ENCODE results near the gene PCIF1. TPM values are rescaled to one million over a fixed set of nuclear protein-coding genes. Genes with fewer than 3 reads are reported as not detected.

Gene PCIF1
- total and polyA plus RNA-seq, 7 donors, result 24.7 to 46.7 (median 29.7) TPM

DNA sequence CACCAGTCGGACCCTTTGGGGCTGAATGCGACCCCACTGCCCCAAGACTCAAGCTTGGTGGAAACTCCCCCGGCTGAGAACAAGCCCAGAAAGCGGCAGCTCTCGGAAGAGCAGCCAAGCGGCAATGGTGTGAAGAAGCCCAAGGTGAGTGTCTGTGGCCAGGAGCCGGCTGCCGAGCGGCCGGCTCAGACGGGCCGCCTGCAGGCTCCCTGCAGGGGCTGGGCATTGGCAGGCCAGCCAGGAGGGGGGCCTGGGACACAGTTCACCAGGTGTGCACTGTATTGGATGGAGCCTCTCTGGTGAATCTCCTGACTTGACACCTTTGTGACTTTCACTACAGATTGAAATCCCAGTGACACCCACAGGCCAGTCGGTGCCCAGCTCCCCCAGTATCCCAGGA lies 6.0 kb downstream of the PCIF1 start:
- peaks cover 17 to 83% of the 10 kb centered on the region in 2 donors for H3K36me3 ChIP-seq (ENCODE audit: insufficient read depth in 1 of 2, low read depth in 1 of 2)
- no peak overlapping the region for H3K4me3 ChIP-seq
- peaks cover 31% of the 10 kb centered on the region for H3K4me1 ChIP-seq
- DNase-seq (no peak), ATAC-seq (no peak)
- 89 to 95% (median 90%) methylated on average over 13 of the region's 13 CpGs for WGBS, 3 donors
- intact Hi-C loops (cut with DNase I), result no loop called here
- H3K27me3 ChIP-seq (ENCODE audit: insufficient read depth in 3 of 3, low read length in 2 of 3), result no peaks in the 10 kb centered on the region
- TF ChIP-seq, protein P1, sequence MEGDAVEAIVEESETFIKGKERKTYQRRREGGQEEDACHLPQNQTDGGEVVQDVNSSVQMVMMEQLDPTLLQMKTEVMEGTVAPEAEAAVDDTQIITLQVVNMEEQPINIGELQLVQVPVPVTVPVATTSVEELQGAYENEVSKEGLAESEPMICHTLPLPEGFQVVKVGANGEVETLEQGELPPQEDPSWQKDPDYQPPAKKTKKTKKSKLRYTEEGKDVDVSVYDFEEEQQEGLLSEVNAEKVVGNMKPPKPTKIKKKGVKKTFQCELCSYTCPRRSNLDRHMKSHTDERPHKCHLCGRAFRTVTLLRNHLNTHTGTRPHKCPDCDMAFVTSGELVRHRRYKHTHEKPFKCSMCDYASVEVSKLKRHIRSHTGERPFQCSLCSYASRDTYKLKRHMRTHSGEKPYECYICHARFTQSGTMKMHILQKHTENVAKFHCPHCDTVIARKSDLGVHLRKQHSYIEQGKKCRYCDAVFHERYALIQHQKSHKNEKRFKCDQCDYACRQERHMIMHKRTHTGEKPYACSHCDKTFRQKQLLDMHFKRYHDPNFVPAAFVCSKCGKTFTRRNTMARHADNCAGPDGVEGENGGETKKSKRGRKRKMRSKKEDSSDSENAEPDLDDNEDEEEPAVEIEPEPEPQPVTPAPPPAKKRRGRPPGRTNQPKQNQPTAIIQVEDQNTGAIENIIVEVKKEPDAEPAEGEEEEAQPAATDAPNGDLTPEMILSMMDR (IDR thresholded peaks at IDR 0.05), result no peak
- H3K9me3 ChIP-seq, result no peaks in the 10 kb centered on the region
- no peak overlapping the region for H3K27ac ChIP-seq

DNA sequence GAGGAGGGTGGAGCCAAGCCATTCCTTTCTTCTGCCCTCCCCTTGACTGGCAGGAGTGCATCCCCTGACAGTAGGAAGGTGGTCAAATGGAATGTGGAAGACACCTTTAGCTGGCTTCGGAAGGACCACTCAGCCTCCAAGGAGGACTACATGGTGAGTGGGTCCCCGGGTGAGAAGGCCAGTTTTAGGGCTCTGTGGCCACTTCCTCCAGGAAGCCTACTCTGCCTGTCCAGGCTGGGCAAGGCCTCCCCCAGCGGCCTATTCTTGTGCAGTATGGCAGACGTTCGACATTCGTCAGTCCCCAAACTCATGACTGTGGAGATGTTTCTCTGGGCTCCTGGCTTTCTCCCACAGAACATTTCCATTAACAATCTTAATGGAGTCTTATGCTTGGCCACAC lies 9.1 kb downstream of the PCIF1 start:
- H3K27me3 ChIP-seq (ENCODE audit: insufficient read depth in 3 of 3, low read length in 2 of 3), result no peaks in the 10 kb centered on the region
- H3K4me3 ChIP-seq, result no peak overlapping the region
- no peak for DNase-seq
- ATAC-seq, result no peak
- peaks cover 15 to 100% of the 10 kb centered on the region in 2 donors for H3K36me3 ChIP-seq (ENCODE audit: insufficient read depth in 1 of 2, low read depth in 1 of 2)
- TF ChIP-seq, protein P1 (IDR thresholded peaks at IDR 0.05), result no peak
- peak overlapping the region; percentile 77 for H3K27ac ChIP-seq
- H3K9me3 ChIP-seq, result no peaks in the 10 kb centered on the region
- 81 to 89% (median 83%) methylated on average over 6 of the region's 6 CpGs for WGBS, 3 donors
- peaks cover 27% of the 10 kb centered on the region for H3K4me1 ChIP-seq
- intact Hi-C loops (cut with DNase I), result no loop called here

DNA sequence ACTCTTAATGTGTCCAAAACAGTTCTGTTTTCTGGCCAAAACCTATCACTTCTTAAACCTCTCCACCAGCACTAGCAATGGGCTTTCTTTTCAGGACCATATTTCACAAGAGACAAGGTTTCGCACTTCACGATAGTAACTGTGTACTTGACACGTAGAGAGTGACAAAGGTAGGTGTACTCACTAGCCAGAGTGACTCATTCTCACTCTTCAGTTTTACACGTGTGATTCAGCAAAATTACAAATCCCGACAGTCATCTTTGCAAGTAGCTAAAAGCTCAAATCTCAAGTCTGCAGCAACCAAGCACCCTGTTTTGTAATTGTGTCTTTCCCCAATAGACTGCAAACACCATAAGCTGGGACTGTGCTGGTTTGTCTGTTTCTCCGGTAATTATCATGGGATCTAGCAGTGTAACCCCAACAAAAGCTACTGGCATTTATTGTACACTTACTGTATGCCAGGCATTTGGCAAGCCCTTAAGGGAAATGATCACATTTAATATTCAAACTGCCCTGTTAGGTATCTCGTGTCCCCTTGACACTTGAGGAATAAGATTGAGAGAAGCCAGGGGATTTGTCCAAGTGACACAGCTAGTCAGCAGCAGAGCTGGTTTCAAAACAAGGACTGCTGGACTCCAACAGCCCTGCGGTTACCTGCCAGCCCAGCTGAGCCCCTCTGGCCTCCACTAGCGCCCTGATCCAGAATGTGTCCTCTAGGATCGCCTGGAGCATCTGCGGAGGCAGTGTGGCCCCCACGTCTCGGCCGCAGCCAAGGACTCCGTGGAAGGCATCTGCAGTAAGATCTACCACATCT lies 9.9 kb downstream of the PCIF1 start:
- intact Hi-C loops (cut with DNase I), result no loop called here
- WGBS, 3 donors, result 66 to 88% (median 67%) methylated on average over 15 of the region's 15 CpGs

DNA sequence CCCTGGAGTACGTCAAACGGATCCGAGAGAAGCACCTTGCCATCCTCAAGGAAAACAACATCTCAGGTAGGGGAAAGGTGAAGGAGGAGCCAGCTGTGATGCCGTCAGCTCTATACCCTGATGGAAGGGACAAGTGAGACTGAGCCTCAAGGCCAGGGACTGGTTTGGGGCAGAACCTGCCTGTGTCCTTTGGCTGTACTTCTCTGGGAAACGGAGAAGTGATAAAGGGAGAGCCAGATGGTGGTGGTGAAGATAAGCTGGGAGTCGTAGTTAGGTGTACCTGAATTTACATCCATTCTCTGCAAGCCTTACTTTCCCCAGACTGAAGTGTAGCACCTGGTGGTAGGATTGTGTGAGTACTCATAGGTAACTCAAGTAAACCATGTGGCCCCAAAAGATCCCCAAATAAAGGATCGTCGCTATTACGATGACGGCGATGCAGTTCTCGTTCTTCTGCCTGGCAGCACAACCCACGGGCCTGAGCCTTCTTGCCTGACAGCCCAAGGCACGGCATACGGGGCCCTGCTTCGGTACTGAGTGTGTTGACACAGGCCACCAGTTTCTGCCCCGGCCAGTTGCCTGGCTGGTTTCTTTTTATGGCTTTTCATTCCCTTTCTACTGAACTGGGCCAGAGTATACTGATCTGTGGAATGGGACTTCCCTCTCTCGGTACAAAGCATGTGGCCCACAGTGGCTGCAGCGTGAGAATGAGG lies 10.6 kb downstream of the PCIF1 start:
- Histone ChIP-seq H3K27me3 (ENCODE audit: insufficient read depth in 3 of 3, low read length in 2 of 3) (no peaks in the 10 kb centered on the region), H3K36me3 (ENCODE audit: insufficient read depth in 1 of 2, low read depth in 1 of 2) (peaks cover 13 to 100% of the 10 kb centered on the region in 2 donors), H3K4me1 (peaks cover 27% of the 10 kb centered on the region), H3K9me3 (no peaks in the 10 kb centered on the region), H3K27ac (peak overlapping the region; percentile 77), H3K4me3 (peak overlapping the region; percentile 1)
- intact Hi-C loops (cut with DNase I), result loop anchor here in 1 of 2 donors (5.0 kb wide), 1 partner anchor 123 kb away; no protein-coding TSS in a partner anchor
- 84 to 89% (median 84%) methylated on average over 19 of the region's 19 CpGs for WGBS, 3 donors
- TF ChIP-seq, protein P1 (IDR thresholded peaks at IDR 0.05), result no peak
- no peak for ATAC-seq
- no peak for DNase-seq

More for the DNA sequence above, 9.9 kb downstream of the PCIF1 start:
- H3K9me3 ChIP-seq, result no peaks in the 10 kb centered on the region
- DNase-seq (no peak), ATAC-seq (peak in 3 of 4 donors; percentile 54 to 70 (median 64))
- peak overlapping the region; percentile 1 for H3K4me3 ChIP-seq
- H3K4me1 ChIP-seq, result peaks cover 27% of the 10 kb centered on the region
- H3K36me3 ChIP-seq (ENCODE audit: insufficient read depth in 1 of 2, low read depth in 1 of 2), result peaks cover 13 to 100% of the 10 kb centered on the region in 2 donors
- peak overlapping the region; percentile 77 for H3K27ac ChIP-seq
- H3K27me3 ChIP-seq (ENCODE audit: insufficient read depth in 3 of 3, low read length in 2 of 3), result no peaks in the 10 kb centered on the region
- TF ChIP-seq, protein P1 (IDR thresholded peaks at IDR 0.05), result no peak

Measured in psoas muscle (tissue), 8 donors.